Nephron progenitor cell (in vitro differentiated cells): ENCODE measurements around the gene GYPC.

Experiments
- DNase-seq: peaks from one replicate; pipeline ENCODE4 v3.0.0; 2021
- H3K27ac Mint-ChIP-seq: 2 replicates; pipeline ENCODE4 v1.8.0; 2021; ENCODE audit warnings: mild to moderate bottlenecking, moderate library complexity, mixed read lengths
- H3K27me3 Mint-ChIP-seq: 2 replicates; pipeline ENCODE4 v1.8.0; 2021; ENCODE audit warnings: mild to moderate bottlenecking, low read depth, mixed read lengths; ENCODE audit not compliant: poor library complexity
- H3K36me3 Mint-ChIP-seq: 2 replicates; pipeline ENCODE4 v1.8.0; 2021; ENCODE audit warnings: low read depth, mixed read lengths
- H3K4me1 Mint-ChIP-seq: 2 replicates; pipeline ENCODE4 v1.8.0; 2021; ENCODE audit warnings: mixed read lengths
- H3K4me3 Mint-ChIP-seq: 2 replicates; pipeline ENCODE4 v1.8.0; 2021; ENCODE audit warnings: mild to moderate bottlenecking, moderate library complexity, mixed read lengths
- H3K9me3 Mint-ChIP-seq: 2 replicates; pipeline ENCODE4 v1.8.0; 2021; ENCODE audit warnings: mild to moderate bottlenecking, moderate library complexity, mixed read lengths
- CTCF ChIP-seq: fragments of 200-600 bp; sonication (generic); IDR thresholded peaks from 2 replicates; pipeline ENCODE4 v1.5.0; 2021; ENCODE audit warnings: antibody characterized with exemption

The GYPC gene

GRCh38 chr2:126653109-126653508 lies 2.8 kb upstream of the GYPC start:
- DNase-seq, result no peak
- Mint-ChIP-seq H3K9me3 (peaks cover 13% of the 10 kb centered on the region), H3K27me3 (peaks cover 4% of the 10 kb centered on the region), H3K36me3 (peaks cover 8% of the 10 kb centered on the region), H3K4me3 (no peak overlapping the region), H3K27ac (no peak overlapping the region), H3K4me1 (peaks cover 40% of the 10 kb centered on the region)
- TF ChIP-seq CTCF, result no peak

GRCh38 chr2:126653761-126654160 lies 2.2 kb upstream of the GYPC start:
- peaks cover 13% of the 10 kb centered on the region for H3K9me3 Mint-ChIP-seq
- H3K4me1 Mint-ChIP-seq, result peaks cover 47% of the 10 kb centered on the region
- H3K4me3 Mint-ChIP-seq, result no peak overlapping the region
- H3K27ac Mint-ChIP-seq, result no peak overlapping the region
- TF ChIP-seq CTCF, result no peak
- H3K27me3 Mint-ChIP-seq, result peaks cover 4% of the 10 kb centered on the region
- DNase-seq, result no peak
- peaks cover 8% of the 10 kb centered on the region for H3K36me3 Mint-ChIP-seq

GRCh38 chr2:126655051-126655450 lies 907 bp upstream of the GYPC start:
- Mint-ChIP-seq H3K27ac (peak overlapping the region; percentile 100), H3K4me1 (peaks cover 60% of the 10 kb centered on the region), H3K9me3 (peaks cover 13% of the 10 kb centered on the region), H3K27me3 (peaks cover 4% of the 10 kb centered on the region), H3K4me3 (peak overlapping the region; percentile 95), H3K36me3 (peaks cover 8% of the 10 kb centered on the region)
- peak; percentile 22 for DNase-seq
- TF ChIP-seq CTCF, result no peak

GRCh38 chr2:126656431-126657147 lies 631 bp downstream of the GYPC start:
- Mint-ChIP-seq H3K4me1 (peaks cover 75% of the 10 kb centered on the region), H3K4me3 (peak overlapping the region; percentile 96), H3K9me3 (no peaks in the 10 kb centered on the region), H3K27ac (peak overlapping the region; percentile 100), H3K27me3 (no peaks in the 10 kb centered on the region), H3K36me3 (peaks cover 7% of the 10 kb centered on the region)
- no peak for TF ChIP-seq CTCF
- DNase-seq, result peak; percentile 61

- peak; percentile 43 for DNase-seq
- TF ChIP-seq CTCF, result no peak
- Mint-ChIP-seq H3K27ac (peak overlapping the region; percentile 100), H3K9me3 (no peaks in the 10 kb centered on the region), H3K27me3 (no peaks in the 10 kb centered on the region), H3K36me3 (peaks cover 7% of the 10 kb centered on the region), H3K4me3 (peak overlapping the region; percentile 96), H3K4me1 (peaks cover 81% of the 10 kb centered on the region)
Measured at GRCh38 chr2:126657148-126657635, 1.2 kb downstream of the GYPC start.
